ENCODE results near the gene CA11. TPM values are rescaled to one million over a fixed set of nuclear protein-coding genes. Genes with fewer than 3 reads are reported as not detected.
A peak's percentile ranks its signal among the peaks of the same experiment; 100 is the strongest.

Gene CA11
- total RNA-seq, 2 donors from 2014 or later, result 2.9 TPM; not detected in 1

GRCh38 chr19:48614436-48615230, 31.4 kb downstream of the CA11 start, which contains the start of gene FAM83E:
Gene FAM83E (minus strand): TSS chr19:48615076. CDS start chr19:48613372, 1,704 bp downstream.
- peak in 2 of 3 donors; percentile 25 for TF ChIP-seq POLR2A (IDR thresholded peaks at IDR 0.05)
- TF ChIP-seq CTCF (IDR thresholded peaks at IDR 0.05), result peak in 1 of 7 experiments; percentile 24
- ATAC-seq (no peak), DNase-seq (peak in 2 of 4 donors; percentile 70 to 75)
- Histone ChIP-seq H3K27ac (peak within 1 kb of the TSS in 2 of 4 donors; percentile 26 to 71), H3K4me1 (peaks cover 36% of the 10 kb centered on the region), H3K9me3 (no peaks in the 10 kb centered on the region), H3K27me3 (no peaks in the 10 kb centered on the region), H3K36me3 (replicated peaks in 1 of 2; ENCODE audit: insufficient read depth in 1 of 2, low read depth in 2 of 2) (peaks cover 12 to 16% of the 10 kb centered on the region in 2 donors), H3K4me3 (no peak within 1 kb of the TSS)
- 43 to 47% methylated on average over 22 to 31 of the region's 31 CpGs for WGBS, 2 donors
- intact Hi-C loops (cut with DNase I), result no loop called here

DNA sequence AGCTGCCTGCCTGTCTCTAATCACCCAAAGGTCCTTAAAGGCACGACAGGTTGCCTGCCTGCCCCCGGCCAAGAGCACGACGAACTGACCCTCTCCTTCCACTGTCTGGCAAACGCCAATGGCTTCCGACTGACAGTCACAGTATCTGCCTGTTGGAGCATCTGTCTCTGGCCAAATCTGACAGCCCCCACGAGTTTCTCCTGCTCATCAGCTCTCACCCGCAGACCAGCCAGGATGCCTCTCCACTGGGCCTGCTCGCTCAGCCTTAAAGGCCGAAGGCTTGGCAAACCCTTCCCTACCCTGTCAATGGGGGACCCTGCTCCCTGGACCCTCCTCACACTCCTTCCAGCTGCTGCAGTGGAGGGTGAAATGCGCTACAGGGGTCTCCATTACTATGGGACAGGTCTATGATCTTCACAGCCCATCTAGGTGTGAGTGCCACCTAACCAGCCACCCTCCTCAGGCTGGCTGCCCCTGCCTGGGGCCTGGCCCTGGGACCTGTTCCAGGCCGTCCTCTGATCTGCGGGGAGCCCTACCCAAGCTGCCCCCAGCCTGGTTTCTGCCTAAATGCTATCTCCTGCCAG, 32.0 kb downstream of the CA11 start:
- Histone ChIP-seq H3K36me3 (replicated peaks in 1 of 2; ENCODE audit: insufficient read depth in 1 of 2, low read depth in 2 of 2) (peaks cover 12 to 16% of the 10 kb centered on the region in 2 donors), H3K27me3 (no peaks in the 10 kb centered on the region), H3K27ac (peak overlapping the region in 1 of 4 donors; percentile 71), H3K4me3 (no peak overlapping the region), H3K9me3 (no peaks in the 10 kb centered on the region), H3K4me1 (peaks cover 34% of the 10 kb centered on the region)
- 68 to 76% methylated on average over 7 to 13 of the region's 13 CpGs for WGBS, 2 donors
- ATAC-seq (no peak), DNase-seq (no peak)
- intact Hi-C loops (cut with DNase I), result no loop called here
- TF ChIP-seq CTCF (IDR thresholded peaks at IDR 0.05) (no peak), POLR2A (IDR thresholded peaks at IDR 0.05) (no peak)

DNA sequence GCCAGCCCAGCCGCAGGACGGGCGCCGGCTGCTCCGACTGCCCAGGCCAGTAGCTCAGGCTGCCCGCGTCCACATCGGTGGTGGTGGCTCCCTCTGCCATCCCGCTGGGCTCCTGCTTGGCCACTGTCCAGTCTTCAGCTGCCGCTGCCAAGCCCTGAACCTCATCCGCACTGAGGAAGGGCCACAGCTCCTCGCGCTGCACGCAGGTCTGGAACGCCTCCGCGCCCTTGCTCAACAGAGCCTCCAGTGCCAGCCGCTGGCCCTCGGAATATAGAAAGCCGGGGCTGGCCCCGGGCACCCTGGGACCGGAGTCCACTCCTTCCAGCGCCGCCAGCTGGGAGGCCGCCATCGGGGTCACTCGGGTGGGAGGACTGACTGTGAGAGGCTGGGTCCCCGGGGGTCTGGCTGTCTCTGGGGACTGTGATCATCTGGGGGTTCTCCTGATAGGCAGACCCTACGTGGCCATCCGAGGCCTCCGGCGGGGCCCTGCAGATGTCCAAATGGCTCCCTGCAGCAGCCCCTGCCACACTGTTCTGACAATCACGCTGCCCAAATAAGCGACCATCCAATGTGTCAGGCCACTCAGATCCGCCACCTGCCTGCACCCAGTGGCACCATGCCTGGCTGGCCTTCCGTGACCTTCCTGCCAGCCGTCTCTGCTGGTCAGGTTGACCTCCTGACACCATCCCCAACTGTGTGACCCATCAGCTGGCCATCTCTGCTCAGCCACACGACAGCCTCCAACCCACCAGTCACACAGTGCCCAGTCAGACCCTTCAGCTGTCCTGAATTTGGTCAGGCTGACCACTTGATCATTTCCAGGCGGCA, 32.7 kb downstream of the CA11 start:
- ATAC-seq (no peak), DNase-seq (peak in 1 of 4 donors; percentile 42)
- TF ChIP-seq CTCF (IDR thresholded peaks at IDR 0.05) (no peak), POLR2A (IDR thresholded peaks at IDR 0.05) (no peak)
- H3K9me3 ChIP-seq, result no peaks in the 10 kb centered on the region
- peaks cover 34% of the 10 kb centered on the region for H3K4me1 ChIP-seq
- intact Hi-C loops (cut with DNase I), result no loop called here
- no peak overlapping the region for H3K4me3 ChIP-seq
- no peaks in the 10 kb centered on the region for H3K27me3 ChIP-seq
- peaks cover 12 to 16% of the 10 kb centered on the region in 2 donors for H3K36me3 ChIP-seq (replicated peaks in 1 of 2; ENCODE audit: insufficient read depth in 1 of 2, low read depth in 2 of 2)
- H3K27ac ChIP-seq, result no peak overlapping the region
- WGBS, 2 donors, result 84 to 90% methylated on average over 4 to 35 of the region's 39 CpGs

DNA sequence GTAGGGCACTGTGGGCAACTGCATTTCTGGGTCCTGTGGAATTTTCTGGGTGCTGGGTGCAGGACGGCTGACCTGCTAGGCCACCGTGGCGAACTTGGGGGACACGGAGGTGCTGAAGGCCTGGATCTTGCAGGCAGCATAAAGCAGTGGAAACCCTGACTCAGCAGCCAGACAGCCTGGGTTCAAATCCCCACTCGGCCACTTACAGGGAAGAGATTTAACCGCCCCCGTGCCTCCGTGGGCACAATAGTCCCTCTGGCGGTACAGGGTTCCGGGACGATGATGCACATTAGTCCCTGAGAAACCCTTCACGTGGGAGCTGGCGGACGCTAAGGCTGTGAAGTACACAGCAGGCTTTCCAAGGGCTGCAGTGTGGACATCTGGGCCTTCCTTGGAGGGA, 34.1 kb downstream of the CA11 start:
- DNase-seq (no peak), ATAC-seq (no peak)
- Histone ChIP-seq H3K36me3 (replicated peaks in 1 of 2; ENCODE audit: insufficient read depth in 1 of 2, low read depth in 2 of 2) (peaks cover 12 to 14% of the 10 kb centered on the region in 2 donors), H3K4me3 (no peak overlapping the region), H3K27me3 (no peaks in the 10 kb centered on the region), H3K4me1 (peaks cover 21% of the 10 kb centered on the region), H3K9me3 (no peaks in the 10 kb centered on the region), H3K27ac (no peak overlapping the region)
- 90 to 92% methylated on average over 6 to 14 of the region's 14 CpGs for WGBS, 2 donors
- intact Hi-C loops (cut with DNase I), result no loop called here
- TF ChIP-seq CTCF (IDR thresholded peaks at IDR 0.05), result no peak
- TF ChIP-seq POLR2A (IDR thresholded peaks at IDR 0.05), result no peak
